Osteocyte (in vitro differentiated cells): ENCODE results near the gene CHST10. TPM values are rescaled to one million over a fixed set of nuclear protein-coding genes. Genes with fewer than 3 reads are reported as not detected.

Source experiments
- DNase-seq: peaks from one replicate; pipeline ENCODE4 v3.0.0; 2021; ENCODE audit warnings: mixed read lengths; ENCODE audit not compliant: unreplicated experiment; ENCODE audit errors: extremely low spot score
- H3K27ac Mint-ChIP-seq: one replicate; pipeline ENCODE4 v1.8.0; 2021; ENCODE audit warnings: mild to moderate bottlenecking, mixed read lengths; ENCODE audit not compliant: unreplicated experiment
- H3K27me3 Mint-ChIP-seq: one replicate; pipeline ENCODE4 v1.8.0; 2021; ENCODE audit warnings: mixed read lengths; ENCODE audit not compliant: unreplicated experiment
- H3K36me3 Mint-ChIP-seq: one replicate; pipeline ENCODE4 v1.8.0; 2021; ENCODE audit warnings: mixed read lengths; ENCODE audit not compliant: unreplicated experiment
- H3K4me1 Mint-ChIP-seq: one replicate; pipeline ENCODE4 v1.8.0; 2021; ENCODE audit warnings: mixed read lengths; ENCODE audit not compliant: unreplicated experiment
- H3K4me3 Mint-ChIP-seq: one replicate; pipeline ENCODE4 v1.8.0; 2021; ENCODE audit warnings: mild to moderate bottlenecking, moderate library complexity, mixed read lengths; ENCODE audit not compliant: unreplicated experiment
- H3K9me3 Mint-ChIP-seq: one replicate; pipeline ENCODE4 v1.8.0; 2021; ENCODE audit warnings: mixed read lengths; ENCODE audit not compliant: unreplicated experiment
- CTCF ChIP-seq: fragments of 200-600 bp; sonication (generic); IDR thresholded peaks from 2 replicates; pipeline ENCODE4 v1.5.0; 2021; ENCODE audit warnings: antibody characterized with exemption, mild to moderate bottlenecking, moderate library complexity
- total RNA-seq: library from RNA; stranded (reverse); gene quantifications from 2 replicates; pipeline ENCODE4 v1.2.1, GENCODE V29; 2021

CHST10 gene
- total RNA-seq, 1 donor from 2014 or later: 14.4 TPM

- no peak for TF ChIP-seq CTCF
- no peaks in the 10 kb centered on the region for H3K4me1 Mint-ChIP-seq
- peak; percentile 71 for DNase-seq
- no peak overlapping the region for H3K4me3 Mint-ChIP-seq
- H3K36me3 Mint-ChIP-seq: peaks cover 5% of the 10 kb centered on the region
- no peak overlapping the region for H3K27ac Mint-ChIP-seq
- H3K9me3 Mint-ChIP-seq: no peaks in the 10 kb centered on the region
- H3K27me3 Mint-ChIP-seq: peaks cover 2% of the 10 kb centered on the region
Measured at GRCh38 chr2:100390001-100390940, 27.2 kb downstream of the CHST10 start.

DNA sequence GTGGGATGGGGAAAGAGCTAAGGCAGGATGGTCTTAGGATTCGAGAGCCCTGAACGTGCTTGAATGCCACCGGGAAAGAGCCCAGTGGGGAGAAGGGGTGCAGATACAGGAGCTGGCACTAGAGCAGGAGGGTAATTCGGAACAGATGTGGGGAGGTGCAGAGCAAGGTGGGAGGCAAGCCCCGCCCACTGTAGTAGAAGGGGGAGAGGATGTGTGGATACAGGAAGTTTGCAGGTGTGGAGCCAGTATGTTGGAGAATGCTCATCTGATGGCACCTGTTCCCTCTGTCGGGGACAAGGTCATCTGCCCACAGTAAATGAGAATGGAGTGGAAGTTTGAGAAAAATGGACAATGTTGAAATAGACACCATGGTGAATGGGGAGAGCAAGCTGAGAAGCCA, 28.8 kb downstream of the CHST10 start:
- Mint-ChIP-seq H3K27me3 (peaks cover 13% of the 10 kb centered on the region), H3K27ac (no peak overlapping the region), H3K4me1 (no peaks in the 10 kb centered on the region), H3K4me3 (no peak overlapping the region), H3K9me3 (no peaks in the 10 kb centered on the region), H3K36me3 (peaks cover 4% of the 10 kb centered on the region)
- peak; percentile 60 for DNase-seq
- no peak for TF ChIP-seq CTCF

GRCh38 chr2:100383954-100384353, 33.5 kb downstream of the CHST10 start:
- peaks cover 2% of the 10 kb centered on the region for H3K4me1 Mint-ChIP-seq
- no peaks in the 10 kb centered on the region for H3K36me3 Mint-ChIP-seq

DNA sequence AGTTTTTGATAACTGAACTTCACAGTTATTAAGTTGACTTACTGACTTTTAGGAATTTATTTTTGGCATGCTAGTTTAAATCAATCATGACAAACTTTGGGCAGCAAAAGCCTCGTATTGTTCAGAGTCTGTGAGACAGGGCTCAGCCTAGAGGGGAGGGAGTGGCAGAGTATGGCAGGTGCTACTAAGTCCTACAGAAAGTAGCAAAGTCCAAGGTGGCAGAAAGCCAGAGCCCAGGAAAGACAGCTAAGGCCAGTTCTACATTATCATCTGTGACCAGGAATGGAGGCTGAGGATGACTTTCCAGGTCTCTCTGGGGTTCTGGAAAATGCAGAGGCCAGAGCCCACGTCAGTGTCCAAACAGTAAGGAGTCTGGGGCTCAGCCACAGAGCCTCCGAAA, 34.2 kb downstream of the CHST10 start:
- H3K36me3 Mint-ChIP-seq: no peaks in the 10 kb centered on the region
- H3K27me3 Mint-ChIP-seq: peaks cover 35% of the 10 kb centered on the region
- H3K27ac Mint-ChIP-seq: no peak overlapping the region
- peak; percentile 53 for DNase-seq
- no peak for TF ChIP-seq CTCF
- H3K9me3 Mint-ChIP-seq: no peaks in the 10 kb centered on the region
- peaks cover 2% of the 10 kb centered on the region for H3K4me1 Mint-ChIP-seq
- H3K4me3 Mint-ChIP-seq: no peak overlapping the region

More at GRCh38 chr2:100383954-100384353, 33.5 kb downstream of the CHST10 start:
- no peak for TF ChIP-seq CTCF
- Mint-ChIP-seq H3K27me3 (peaks cover 29% of the 10 kb centered on the region), H3K4me3 (no peak overlapping the region), H3K27ac (no peak overlapping the region), H3K9me3 (no peaks in the 10 kb centered on the region)
- peak; percentile 1 for DNase-seq

- H3K4me1 Mint-ChIP-seq: peaks cover 2% of the 10 kb centered on the region
- peaks cover 48% of the 10 kb centered on the region for H3K27me3 Mint-ChIP-seq
- H3K36me3 Mint-ChIP-seq: no peaks in the 10 kb centered on the region
- peak; percentile 76 for TF ChIP-seq CTCF
- no peak overlapping the region for H3K27ac Mint-ChIP-seq
- H3K4me3 Mint-ChIP-seq: no peak overlapping the region
- H3K9me3 Mint-ChIP-seq: no peaks in the 10 kb centered on the region
- DNase-seq: peak; percentile 88
Measured at GRCh38 chr2:100381240-100381639, 36.2 kb downstream of the CHST10 start.
